GM18511 (cell line): Measurements from ENCODE around the gene KCNQ2.

Source experiments
- ATAC-seq: cut with Tn5 transposase; IDR thresholded peaks from one replicate; pipeline ENCODE4 v1.9.1; 2021; ENCODE audit warnings: mild to moderate bottlenecking, moderate library complexity; ENCODE audit not compliant: unreplicated experiment

The KCNQ2 gene

GRCh38 chr20:63471717-63471980, 806 bp downstream of the KCNQ2 start:
- ATAC-seq = no peak

GRCh38 chr20:63471002-63471716, 1.3 kb downstream of the KCNQ2 start:
- no peak for ATAC-seq

GRCh38 chr20:63470410-63470809, 2.0 kb downstream of the KCNQ2 start:
- ATAC-seq = no peak

GRCh38 chr20:63469713-63470101, 2.7 kb downstream of the KCNQ2 start:
- no peak for ATAC-seq

- no peak for ATAC-seq
These were observed 3.3 kb downstream of the KCNQ2 start for GRCh38 chr20:63469019-63469712.

GRCh38 chr20:63468421-63468820, 4.0 kb downstream of the KCNQ2 start:
- no peak for ATAC-seq

GRCh38 chr20:63467294-63468083, 5.0 kb downstream of the KCNQ2 start:
- no peak for ATAC-seq

- ATAC-seq = no peak
These were observed 5.6 kb downstream of the KCNQ2 start for GRCh38 chr20:63466861-63467260.

GRCh38 chr20:63466250-63466825, 6.1 kb downstream of the KCNQ2 start:
- no peak for ATAC-seq

- no peak for ATAC-seq
These were observed 6.8 kb downstream of the KCNQ2 start for GRCh38 chr20:63465380-63466249.

- ATAC-seq = no peak
These were observed 8.2 kb downstream of the KCNQ2 start for GRCh38 chr20:63464289-63464635.

- ATAC-seq = no peak
These were observed 8.8 kb downstream of the KCNQ2 start for GRCh38 chr20:63463400-63464288.

GRCh38 chr20:63462244-63462643, 10.2 kb downstream of the KCNQ2 start:
- ATAC-seq = no peak

- no peak for ATAC-seq
These were observed 11.2 kb downstream of the KCNQ2 start for GRCh38 chr20:63461104-63461763.

GRCh38 chr20:63459070-63459380, 13.4 kb downstream of the KCNQ2 start:
- no peak for ATAC-seq

GRCh38 chr20:63458170-63459069, 14.0 kb downstream of the KCNQ2 start:
- ATAC-seq = no peak

GRCh38 chr20:63457737-63458136, 14.7 kb downstream of the KCNQ2 start:
- no peak for ATAC-seq
